NOMO-1 treated with DMSO at 0.1 percent for 48 hours (cell line): ENCODE data around the gene SESTD1.
"Not testable (repeated sequence)": the region's sequence is repeated elsewhere in the genome, so short reads cannot be mapped to it uniquely, and the experiment has no call there.

Experiments used
- DNase-seq: peaks from one replicate; lab custom pipeline; 2025; ENCODE audit not compliant: unreplicated experiment; lab: John Stamatoyannopoulos, UW

The SESTD1 gene

GRCh38 chr2:179268277-179268925 lies 3.8 kb upstream of the SESTD1 start:
- DNase-seq = peak; percentile 27

- DNase-seq = no peak
Measured at GRCh38 chr2:179266271-179266670, 1.6 kb upstream of the SESTD1 start.

GRCh38 chr2:179265082-179265510 lies 464 bp upstream of the SESTD1 start:
- DNase-seq = peak; percentile 67

- DNase-seq = peak; percentile 17
Measured at GRCh38 chr2:179263446-179264367, 925 bp downstream of the SESTD1 start.

- no peak for DNase-seq
Measured at GRCh38 chr2:179263015-179263414, 1.6 kb downstream of the SESTD1 start.

- DNase-seq = no peak
Measured at GRCh38 chr2:179262077-179262660, 2.5 kb downstream of the SESTD1 start.

GRCh38 chr2:179261151-179261825 lies 3.3 kb downstream of the SESTD1 start:
- DNase-seq = no peak

- no peak for DNase-seq
Measured at GRCh38 chr2:179260224-179260623, 4.4 kb downstream of the SESTD1 start.

GRCh38 chr2:179255129-179255528 lies 9.5 kb downstream of the SESTD1 start:
- no peak for DNase-seq

GRCh38 chr2:179253226-179253625 lies 11.4 kb downstream of the SESTD1 start:
- DNase-seq = no peak

- no peak for DNase-seq
Measured at GRCh38 chr2:179252423-179252822, 12.2 kb downstream of the SESTD1 start.

GRCh38 chr2:179251870-179252269 lies 12.8 kb downstream of the SESTD1 start:
- no peak for DNase-seq

- no peak for DNase-seq
Measured at GRCh38 chr2:179250848-179251504, 13.7 kb downstream of the SESTD1 start.

GRCh38 chr2:179250095-179250494 lies 14.5 kb downstream of the SESTD1 start:
- DNase-seq = no peak

GRCh38 chr2:179248024-179248348 lies 16.6 kb downstream of the SESTD1 start:
- DNase-seq = no peak

GRCh38 chr2:179247318-179248023 lies 17.2 kb downstream of the SESTD1 start:
- DNase-seq = no peak

- not testable (repeated sequence) for DNase-seq
Measured at GRCh38 chr2:179245843-179246242, 18.8 kb downstream of the SESTD1 start.

- DNase-seq = no peak
Measured at GRCh38 chr2:179243046-179243445, 21.6 kb downstream of the SESTD1 start.

- no peak for DNase-seq
Measured at GRCh38 chr2:179240481-179241451, 23.9 kb downstream of the SESTD1 start.
